ENCODE results near the gene CLEC2L.

DNA sequence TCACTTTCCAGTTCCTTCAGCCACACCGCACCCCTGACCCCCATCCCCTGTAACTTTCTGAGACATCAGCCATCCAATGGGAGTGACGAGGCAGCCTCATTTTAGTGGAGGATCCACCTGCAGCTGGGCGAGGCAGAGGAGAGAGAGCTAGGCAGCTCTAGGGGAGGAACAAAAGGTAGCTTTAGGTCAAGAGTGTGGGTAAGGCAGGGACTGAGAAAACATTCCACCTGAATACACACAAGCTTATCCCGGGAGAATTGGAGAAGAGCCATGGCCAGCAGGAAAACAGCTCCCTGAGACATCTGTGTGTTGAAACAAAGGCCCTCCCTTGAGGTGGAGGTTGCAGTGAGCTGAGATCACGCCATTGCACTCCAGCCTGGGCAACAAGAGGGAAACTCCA lies 33.4 kb upstream of the CLEC2L start:
- TF ChIP-seq, protein P1, sequence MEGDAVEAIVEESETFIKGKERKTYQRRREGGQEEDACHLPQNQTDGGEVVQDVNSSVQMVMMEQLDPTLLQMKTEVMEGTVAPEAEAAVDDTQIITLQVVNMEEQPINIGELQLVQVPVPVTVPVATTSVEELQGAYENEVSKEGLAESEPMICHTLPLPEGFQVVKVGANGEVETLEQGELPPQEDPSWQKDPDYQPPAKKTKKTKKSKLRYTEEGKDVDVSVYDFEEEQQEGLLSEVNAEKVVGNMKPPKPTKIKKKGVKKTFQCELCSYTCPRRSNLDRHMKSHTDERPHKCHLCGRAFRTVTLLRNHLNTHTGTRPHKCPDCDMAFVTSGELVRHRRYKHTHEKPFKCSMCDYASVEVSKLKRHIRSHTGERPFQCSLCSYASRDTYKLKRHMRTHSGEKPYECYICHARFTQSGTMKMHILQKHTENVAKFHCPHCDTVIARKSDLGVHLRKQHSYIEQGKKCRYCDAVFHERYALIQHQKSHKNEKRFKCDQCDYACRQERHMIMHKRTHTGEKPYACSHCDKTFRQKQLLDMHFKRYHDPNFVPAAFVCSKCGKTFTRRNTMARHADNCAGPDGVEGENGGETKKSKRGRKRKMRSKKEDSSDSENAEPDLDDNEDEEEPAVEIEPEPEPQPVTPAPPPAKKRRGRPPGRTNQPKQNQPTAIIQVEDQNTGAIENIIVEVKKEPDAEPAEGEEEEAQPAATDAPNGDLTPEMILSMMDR (conservative IDR thresholded peaks at IDR 0.05), result no peak
- TF ChIP-seq EZH2 (IDR thresholded peaks at IDR 0.05; ENCODE audit: low read depth), result no peak

All from PC-9 (cell line).